T-helper 9 cell (primary cell): Measurements from ENCODE around the gene RANGAP1.
"Not testable (repeated sequence)": the region's sequence is repeated elsewhere in the genome, so short reads cannot be mapped to it uniquely, and the experiment has no call there.

ENCODE experiments used
- DNase-seq: peaks from one replicate; pipeline ENCODE4 v3.0.0-alpha.2; 2020

The RANGAP1 gene

DNA sequence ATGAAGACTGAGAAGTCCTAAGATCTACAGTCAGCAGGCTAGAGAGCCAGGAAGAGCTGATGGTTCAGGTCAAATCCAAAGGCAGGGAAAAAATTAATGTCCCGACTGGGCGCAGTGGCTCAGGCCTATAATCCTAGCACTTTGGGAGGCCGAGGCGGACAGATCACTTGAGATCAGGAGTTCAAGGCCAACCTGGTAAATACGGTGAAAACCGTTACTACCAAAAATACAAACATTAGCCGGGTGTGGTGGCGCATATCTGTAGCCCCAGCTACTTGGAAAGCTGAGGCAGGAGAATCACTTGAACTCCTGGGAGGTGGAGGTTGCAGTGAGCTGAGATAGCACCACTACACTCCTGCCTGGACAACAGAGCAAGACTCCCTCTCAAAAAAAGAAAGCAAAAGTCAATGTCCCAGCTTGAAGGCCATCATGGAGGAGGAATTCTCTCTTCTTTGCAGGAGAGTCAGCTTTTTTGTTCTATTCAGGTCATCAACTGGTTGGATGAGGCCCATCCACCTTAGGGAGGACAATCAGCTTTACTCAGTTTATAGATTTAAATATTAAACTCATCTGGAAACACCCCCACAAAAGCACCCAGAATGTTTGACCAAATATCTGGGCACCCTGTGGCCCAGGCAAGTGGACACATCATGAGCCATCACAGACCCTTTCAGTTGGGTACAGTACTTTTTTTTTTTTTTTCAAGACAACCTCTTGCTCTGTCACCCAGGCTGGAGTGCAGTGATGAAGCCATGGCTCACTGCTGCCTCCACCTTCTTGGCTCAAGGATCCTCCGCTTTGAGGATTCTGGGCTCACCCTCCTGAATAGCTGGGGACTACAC is 11.1 kb upstream of the RANGAP1 start:
- DNase-seq, result no peak

DNA sequence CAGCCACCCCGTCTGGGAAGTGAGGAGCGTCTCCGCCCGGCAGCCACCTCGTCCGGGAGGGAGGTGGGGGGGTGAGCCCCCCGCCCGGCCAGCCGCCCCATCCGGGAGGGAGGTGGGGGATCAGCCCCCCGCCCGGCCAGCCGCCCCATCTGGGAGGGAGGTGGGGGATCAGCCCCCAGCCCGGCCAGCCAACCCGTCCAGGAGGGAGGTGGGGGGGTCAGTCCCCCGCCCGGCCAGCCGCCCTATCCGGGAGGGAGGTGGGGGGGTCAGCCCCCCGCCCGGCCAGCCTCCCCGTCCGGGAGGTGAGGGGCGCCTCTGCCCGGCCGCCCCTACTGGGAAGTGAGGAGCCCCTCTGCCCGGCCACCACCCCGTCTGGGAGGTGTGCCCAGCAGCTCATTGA is 8.8 kb upstream of the RANGAP1 start:
- not testable (repeated sequence) for DNase-seq

DNA sequence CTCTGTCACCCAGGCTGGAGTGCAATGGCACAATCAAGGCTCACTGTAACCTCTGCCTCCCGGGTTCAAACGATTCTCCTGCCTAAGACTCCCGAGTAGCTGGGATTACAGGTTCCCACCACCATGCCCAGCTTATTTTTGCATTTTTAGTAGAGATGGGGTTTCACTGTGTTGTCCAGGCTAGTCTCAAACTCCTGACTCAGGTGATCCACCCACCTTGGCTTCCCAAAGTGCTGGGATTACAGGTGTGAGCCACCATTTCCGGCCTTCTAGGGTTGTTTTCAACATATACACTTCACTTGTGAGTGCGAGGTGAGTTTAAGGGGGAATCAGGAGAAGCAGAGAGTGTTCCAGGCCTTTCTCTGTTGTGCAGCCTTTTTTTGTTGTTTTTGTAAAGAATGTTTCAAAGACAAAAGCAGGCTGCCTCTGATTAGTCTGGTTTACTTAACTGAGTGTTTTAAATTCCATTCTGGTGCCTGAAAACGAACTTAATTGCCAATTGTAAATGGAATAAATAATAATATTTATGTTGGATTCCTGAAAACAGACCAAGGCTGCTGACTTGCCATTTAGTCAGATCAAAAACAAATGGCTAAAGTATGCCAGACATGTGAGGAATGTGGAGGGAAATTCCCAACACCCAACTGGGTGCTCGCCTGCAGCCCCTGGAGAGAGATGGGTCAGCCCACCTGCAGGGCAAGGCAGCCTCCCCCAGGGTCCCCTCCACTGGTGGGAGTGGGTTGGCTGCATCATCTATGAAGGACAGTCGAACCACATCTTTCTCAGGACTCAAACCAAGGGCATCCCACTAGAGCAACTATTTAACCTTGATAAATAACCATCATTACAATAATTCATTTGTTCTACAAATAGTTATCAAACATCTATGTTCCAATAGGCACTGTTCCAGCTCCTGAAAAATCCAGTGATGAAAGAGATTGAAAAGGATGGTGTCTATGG is 4.6 kb upstream of the RANGAP1 start:
- DNase-seq, result no peak

DNA sequence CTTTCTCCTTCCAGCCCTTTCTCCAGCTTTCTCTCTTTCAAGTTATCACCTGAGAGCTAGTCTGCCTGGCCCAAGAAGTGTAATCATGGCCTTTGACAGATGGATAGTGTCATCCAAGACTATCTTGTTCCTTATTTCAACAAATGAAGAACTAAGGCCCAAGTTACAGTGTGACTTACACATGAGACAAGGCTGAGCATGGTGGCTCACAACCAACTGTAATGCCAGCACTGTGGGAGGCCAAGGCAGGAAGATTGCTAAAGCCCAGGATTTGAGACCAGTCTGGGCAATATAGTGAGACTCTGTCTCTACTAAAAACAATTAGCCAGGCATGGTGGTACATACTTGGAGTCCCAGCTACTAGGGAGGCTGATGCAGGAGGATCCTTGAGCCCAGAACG is 3.7 kb upstream of the RANGAP1 start:
- DNase-seq, result no peak

DNA sequence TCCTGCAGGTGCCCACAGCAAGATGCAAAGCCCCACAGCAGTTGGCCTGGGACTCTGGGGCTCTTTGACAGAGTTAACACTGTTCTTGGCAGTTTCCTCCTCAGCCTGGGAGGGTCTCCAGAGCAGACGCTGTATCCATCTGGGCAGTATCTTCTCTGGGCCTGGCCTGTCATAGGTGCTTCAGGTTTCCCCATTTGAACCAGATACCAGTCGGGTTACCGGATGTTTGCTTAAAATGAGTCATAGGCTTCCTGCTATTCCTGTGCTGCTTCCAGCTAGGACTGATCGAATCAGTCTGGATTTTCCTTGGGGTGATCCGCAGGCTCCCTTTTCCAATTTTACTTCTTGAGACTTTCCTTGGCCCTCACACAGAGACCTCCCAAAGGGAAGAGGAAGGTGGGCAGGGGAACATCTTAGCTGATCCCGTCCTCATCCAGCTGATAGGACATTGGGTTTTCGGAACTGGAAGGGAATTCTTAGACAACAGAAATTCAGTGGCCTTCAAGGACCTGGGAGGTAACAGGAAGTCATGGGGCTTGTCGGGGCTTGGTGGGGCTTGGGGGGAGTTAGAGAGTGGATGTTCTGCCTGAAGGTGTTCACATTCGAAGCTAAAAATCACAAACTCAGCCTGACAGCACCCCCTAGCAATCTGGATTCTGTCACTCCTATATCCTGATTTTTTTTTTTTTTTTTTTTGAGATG is 2.4 kb upstream of the RANGAP1 start:
- DNase-seq, result no peak

DNA sequence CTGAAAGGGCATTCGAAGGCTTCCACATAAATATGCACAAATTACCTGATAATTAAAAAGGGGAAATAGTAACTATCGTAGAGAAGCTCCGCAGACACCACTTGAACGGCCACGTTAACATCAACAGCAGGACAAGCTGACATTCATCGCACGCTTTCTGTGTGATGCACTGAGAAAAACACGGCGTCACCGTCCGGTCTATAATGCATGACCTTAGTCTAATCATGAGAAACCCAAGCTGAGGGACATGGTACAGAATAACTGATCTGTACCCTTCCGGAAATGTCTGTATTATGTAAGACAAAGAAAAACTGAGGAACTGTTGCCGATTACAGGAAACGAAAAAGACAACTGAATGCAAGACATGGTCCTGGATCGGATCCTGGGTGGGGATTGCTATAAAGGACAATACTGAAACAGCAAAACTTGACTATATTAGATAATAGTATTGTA is 678 bp upstream of the RANGAP1 start:
- DNase-seq, result peak; percentile 35

DNA sequence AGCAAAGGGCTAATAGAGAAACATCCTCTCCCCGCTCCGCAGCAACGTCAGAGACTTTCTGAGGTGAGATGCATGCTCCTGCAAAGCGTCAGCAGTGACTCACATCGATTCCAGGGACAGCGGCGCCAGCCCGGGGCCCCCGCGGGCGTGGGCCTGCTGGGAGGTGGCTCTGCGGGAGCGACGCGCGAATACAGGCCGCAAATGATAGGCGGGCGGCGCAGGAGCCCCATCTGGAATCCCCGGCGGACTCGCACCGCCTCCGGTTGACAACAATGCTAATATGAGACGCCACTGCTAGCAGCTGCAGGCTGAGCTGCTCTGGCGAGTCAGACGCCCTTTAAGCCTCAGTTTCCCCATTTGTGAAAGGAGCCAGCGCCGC is 557 bp downstream of the RANGAP1 start:
- DNase-seq, result peak; percentile 79

DNA sequence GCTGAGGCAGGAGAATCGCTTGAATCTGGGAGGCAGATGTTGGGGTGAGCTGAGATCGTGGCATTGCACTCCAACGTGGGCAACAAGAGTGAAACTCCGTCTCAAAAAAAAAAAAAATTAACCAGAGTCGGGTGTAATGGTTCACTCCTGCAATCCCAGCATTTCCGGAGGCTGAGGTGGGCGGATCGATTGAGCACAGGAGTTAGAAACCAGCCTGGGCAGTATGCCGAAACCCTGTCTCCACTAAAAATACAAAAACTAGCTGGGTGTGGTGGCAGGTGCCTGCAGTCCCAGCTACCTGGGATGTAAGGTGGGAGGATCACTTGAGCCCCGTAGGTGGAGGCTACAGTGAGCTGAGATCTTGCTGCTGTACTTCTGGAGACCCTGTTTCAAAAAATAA is 1.5 kb downstream of the RANGAP1 start:
- no peak for DNase-seq

DNA sequence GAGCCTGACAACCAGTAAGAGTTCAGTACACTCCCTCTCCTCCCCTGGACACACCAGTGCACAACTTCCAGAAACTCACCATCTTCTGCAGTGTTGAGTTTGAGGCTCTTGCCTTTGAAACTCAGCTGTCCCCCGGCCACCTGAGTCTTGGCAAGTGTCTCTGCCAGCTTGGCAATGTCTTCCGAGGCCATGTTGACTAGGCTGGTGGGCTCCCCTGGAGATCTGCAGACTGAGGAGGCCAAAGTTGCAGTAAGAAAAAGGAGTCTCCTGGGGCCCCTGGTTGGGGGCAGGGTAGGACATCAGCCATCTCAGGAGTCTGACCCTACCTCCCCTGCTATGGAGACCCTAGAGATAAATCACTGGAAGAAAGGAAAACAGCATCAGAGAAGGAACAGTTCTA is 5.1 kb downstream of the RANGAP1 start:
- DNase-seq, result no peak

DNA sequence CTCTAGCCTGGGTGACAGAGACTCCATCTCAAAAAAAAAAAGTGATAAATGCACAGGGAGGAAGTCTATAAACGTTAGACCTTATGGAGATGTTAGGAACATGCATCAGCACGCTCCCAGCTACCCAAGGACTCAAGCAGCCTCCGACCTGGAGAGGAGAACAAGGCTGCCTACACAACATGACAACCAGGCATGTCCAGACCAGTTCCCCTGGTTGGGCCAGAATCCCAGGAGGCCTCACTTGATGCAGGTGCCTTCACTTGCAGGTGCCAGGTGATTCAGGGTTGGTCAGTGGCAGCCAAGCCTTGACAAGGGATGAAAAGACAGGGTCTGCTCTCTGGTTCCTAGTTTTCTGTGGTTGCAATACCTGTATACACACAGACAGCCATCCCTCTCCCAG is 5.9 kb downstream of the RANGAP1 start:
- DNase-seq, result no peak

DNA sequence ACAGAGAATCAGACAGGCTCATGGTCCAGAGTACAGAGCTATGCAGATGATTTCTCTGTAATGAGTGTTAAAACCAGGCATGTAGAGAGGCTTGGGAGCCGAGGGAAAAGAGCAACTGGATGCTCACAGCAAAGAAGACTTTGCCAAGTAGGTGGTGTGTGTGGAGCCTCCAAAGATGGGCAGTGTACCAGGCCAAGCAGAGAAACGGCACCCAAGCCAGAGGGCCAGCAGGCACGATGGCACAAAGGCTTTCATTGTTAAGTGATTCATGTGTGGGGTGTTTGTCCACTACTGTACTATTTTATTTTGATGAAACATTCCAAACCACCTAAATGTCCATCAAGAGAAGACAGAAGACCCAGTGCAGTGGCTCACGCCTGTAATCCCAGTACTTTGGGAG is 11.1 kb downstream of the RANGAP1 start:
- DNase-seq, result no peak

DNA sequence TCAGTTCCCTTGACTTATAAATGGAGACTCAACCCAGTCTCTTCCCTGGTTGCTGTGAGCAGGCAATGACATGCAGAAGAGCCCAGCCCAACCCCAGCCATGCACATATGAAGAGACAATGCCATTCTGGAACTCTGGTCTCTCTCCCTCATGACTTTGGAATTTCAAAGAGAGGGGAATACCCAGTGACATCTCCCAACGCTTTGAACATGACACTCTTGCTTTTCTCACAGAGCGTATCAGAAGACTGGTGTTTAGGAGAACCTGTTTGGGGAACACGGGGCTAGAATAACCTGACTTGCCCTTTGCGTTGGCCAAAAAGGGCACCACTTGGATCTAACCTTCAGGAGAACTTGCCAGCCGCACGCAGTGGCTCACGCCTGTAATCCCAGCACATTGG is 12.9 kb downstream of the RANGAP1 start:
- no peak for DNase-seq

DNA sequence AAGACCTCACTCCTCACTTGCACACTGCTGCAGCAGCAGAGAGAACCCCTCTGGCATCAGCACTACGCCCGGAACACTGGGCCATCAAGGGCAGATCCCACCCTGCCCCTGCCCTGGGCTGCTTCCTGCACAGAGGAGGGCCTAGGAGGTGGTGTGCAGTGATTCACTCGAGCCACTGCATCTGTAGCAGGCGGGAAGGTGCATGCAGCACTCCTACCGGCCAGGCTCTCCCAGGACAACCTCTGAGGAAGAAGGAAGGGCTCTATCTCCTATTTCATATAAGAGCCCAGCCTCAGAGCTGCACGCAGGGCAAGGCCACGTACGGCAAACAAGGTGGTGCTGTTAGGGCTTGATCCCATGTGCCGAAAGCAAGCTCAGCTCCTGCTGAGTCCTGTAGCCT is 14.2 kb downstream of the RANGAP1 start:
- no peak for DNase-seq

DNA sequence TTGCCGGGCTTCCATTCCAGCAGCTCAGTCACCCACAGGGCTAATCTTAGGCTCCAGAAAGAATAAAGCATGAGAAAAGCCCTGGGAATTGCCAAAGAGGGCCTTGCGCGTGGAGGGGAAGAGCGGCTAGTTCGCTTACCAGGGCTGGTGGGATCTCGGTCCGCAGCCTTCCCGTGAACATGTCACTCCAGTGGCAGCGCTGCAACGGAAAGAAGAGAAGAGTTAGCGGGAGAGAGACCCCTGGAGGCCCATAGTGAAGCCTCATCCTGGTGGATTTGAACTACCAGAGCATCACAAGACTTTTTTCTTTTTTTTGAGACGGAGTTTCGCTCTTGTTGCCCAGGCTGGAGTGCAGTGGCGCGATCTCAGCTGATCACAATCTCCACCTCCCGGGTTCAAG is 18.0 kb downstream of the RANGAP1 start:
- DNase-seq, result no peak

DNA sequence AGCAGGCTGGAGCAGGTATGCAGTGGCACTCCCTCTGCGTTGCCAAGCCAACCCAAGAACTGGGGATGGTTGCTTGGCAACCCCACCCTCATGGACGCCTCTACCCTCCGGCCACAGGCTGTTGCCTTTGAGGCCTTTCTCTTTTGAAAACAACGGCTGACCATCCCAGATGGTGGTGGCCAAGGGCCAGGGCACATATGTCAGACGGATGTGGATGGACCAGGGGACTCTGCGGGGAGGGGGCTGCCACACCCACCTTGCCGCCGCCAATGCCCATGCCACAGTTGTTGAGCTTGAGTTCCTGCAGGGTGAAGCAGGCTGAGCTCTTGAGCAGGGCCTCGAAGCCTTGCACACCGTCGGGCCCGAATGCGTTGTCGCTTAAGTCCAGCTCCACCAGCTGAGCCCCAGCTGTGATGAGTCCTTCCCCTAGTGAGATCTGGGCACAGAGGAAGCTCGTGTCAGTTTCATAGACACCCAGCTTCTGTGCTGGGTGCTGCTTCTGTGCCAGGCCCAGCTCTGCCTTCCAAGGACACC is 21.5 kb downstream of the RANGAP1 start:
- DNase-seq, result no peak

DNA sequence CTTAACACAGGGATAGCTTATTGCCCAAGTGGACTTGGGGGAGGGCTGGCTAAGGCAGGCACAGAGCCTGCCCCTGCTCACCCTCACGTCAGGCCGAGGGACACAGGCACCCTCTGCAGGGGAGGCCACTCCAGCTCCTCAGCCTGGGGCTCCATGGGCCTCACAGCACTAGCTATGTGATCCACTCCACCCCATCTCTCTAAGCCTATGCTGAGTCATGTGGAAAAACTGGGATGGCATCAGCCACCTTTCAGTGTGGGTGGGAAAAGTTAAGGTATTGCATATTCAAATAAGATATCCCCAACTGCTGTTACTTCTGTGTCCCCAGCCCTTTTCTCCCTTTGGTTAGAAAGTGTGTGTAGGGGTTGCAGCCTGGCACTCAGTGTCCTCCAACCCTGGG is 22.3 kb downstream of the RANGAP1 start:
- no peak for DNase-seq

DNA sequence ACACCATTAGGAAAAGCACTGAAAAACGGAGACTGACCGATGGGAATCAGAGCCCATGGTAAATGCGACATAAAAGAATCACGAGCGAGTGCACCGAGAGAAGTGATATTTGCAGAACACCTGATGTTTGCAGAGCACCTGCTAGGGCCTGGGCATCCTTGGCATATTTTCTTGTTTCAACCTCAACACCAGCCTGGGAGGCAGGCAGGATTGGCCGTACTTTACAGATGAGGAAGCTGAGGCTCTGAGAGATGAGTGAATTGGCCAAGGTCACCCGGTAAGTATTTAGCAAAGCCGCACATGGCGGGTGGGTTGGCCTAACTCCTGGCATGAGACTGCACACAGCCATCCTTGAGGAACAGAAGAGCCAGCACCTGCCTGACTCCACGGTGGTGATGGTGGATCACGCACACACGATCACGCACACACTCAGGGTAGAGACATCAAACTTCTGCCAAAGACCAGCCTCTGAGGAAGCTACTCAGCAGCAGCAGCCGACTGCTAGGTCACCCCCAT is 23.7 kb downstream of the RANGAP1 start:
- DNase-seq, result no peak

DNA sequence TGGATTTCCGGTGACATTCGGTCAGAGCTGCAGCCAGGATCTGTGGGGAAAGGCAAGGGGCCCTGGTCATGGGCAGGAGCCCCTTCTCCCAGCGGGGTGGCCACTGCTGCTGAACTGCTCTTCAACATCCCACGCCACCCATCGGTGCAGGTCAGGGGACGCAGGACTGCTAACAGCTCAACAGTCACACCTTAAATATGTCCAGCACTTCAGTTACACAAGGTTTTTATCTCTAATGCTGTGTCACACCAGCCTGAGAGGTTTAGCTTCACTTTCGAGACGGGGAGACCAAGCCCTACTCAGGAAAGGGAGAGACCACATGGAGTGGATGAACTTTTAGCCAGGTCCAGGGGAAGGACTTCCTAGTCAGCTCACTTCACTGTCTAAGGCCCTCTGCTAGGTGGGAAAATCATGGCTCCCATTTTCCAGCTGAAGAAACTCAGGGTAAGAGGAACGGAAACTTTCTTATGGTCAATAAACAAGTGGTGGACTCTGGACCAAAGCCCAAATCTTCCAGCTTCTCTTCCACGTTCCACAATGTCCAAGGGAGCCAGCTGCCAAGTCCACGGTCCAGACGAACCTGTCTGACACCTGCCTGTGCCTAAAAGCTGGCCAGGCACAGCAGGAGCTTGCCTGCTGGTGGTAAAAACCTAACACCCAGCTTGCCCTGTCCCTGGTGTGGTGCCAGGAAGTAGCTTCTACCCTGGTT is 24.3 kb downstream of the RANGAP1 start:
- no peak for DNase-seq

DNA sequence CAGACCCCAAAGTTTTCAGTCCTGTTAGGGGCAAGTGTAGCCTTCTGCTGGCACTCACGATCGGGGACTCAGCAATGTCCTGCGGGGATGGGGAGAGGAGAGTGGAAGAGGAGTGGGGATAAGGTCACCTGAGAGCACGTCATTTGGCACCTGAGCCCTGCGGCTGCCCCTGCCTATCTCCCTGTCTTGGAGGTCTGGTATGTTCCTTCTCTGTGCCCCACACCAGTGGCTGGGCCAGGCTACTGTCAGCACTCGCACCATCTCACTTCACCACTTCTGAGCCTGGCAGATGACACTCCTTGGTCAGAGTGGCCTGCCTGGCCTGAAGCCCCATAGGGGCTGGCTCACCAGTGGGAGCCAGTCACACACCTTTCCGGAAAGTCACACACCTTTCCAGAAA is 25.1 kb downstream of the RANGAP1 start:
- DNase-seq, result no peak

DNA sequence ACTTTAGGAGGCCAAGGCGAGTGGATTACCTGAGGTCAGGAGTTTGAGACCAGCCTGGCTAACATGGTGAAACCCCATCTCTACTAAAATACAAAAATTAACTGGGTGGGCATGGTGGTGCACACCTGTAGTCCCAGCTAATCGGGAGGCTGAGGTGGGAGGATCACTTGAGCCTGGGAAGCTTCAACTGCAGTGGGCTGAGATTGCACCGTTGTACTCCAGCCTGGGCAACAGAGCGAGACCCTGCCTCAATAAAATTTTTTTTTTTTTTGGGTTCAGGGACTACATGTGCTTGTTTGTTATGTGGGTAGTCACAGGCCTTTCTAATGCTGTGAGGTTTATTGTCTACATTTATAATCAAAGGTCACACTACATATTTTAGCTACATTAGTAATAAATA is 26.2 kb downstream of the RANGAP1 start:
- not testable (repeated sequence) for DNase-seq

DNA sequence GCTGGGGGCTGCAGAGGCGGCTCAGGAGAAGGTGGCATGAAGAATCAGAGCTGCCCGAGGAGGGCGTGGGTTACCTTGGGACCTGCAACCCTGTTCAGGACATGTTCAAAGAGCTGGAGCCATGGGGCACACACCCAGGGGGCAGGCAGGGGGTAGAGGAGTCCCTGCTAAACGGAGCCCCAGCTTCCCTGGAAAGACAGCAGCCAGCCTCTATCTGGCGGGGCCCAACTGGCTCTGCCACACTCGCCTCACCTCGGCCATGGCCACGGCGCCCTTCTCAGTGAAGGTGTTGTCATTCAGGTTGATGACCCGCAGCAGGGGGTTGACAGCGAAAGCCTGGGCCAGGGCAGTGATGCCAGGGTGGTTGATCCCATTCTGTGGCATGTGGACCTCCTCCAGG is 28.3 kb downstream of the RANGAP1 start:
- no peak for DNase-seq
